HL-60 (cell line): Measurements from ENCODE around the gene SNX9.

Experiments
- DNase-seq, 2 experiments: peaks; one replicate each; pipeline ENCODE4 v3.0.0-alpha.2; 2010 to 2020; ENCODE audit warnings: low read depth in 1 of 2, low spot score in 1 of 2
- H3K27ac ChIP-seq: fragments of 250-450 bp; sonication (Bioruptor Pico); replicated peaks from 2 replicates; pipeline ENCODE4 v1.5.1; 2020; ENCODE audit warnings: mild to moderate bottlenecking, moderate library complexity
- H3K27me3 ChIP-seq: fragments of 250-450 bp; sonication (Bioruptor Pico); 2 replicates; pipeline ENCODE4 v1.5.1; 2021; ENCODE audit warnings: mild to moderate bottlenecking, moderate library complexity; ENCODE audit not compliant: insufficient read depth, poor library complexity, severe bottlenecking
- H3K4me3 ChIP-seq: replicated peaks from 2 replicates; pipeline ENCODE4 v1.5.1; 2011; ENCODE audit warnings: mild to moderate bottlenecking, control low read depth, low read length; ENCODE audit not compliant: insufficient read depth
- CTCF ChIP-seq: IDR thresholded peaks from one replicate; pipeline ENCODE4 v1.5.1; 2011; ENCODE audit warnings: low read length, control low read depth, inconsistent platforms; ENCODE audit not compliant: insufficient read depth
- GABPA ChIP-seq: IDR thresholded peaks from 2 replicates; pipeline ENCODE4 v1.6.1; 2012; ENCODE audit warnings: low read depth
- POLR2AphosphoS5 ChIP-seq: IDR thresholded peaks from 2 replicates; pipeline ENCODE4 v1.6.1; 2012; ENCODE audit warnings: low read depth
- REST ChIP-seq: IDR thresholded peaks from 2 replicates; pipeline ENCODE4 v1.6.1; 2012; ENCODE audit warnings: low read depth; ENCODE audit not compliant: insufficient replicate concordance
- SPI1 ChIP-seq: IDR thresholded peaks from 2 replicates; pipeline ENCODE4 v1.6.1; 2012; ENCODE audit warnings: low read depth, mild to moderate bottlenecking, borderline replicate concordance

Gene SNX9

GRCh38 chr6:157814883-157815282 is 8.2 kb upstream of the SNX9 start:
- DNase-seq = peak in 1 of 2 experiments; percentile 45
- Histone ChIP-seq H3K4me3 (no peak overlapping the region), H3K27me3 (no peaks in the 10 kb centered on the region), H3K27ac (no peak overlapping the region)
- TF ChIP-seq GABPA = no peak
- TF ChIP-seq POLR2AphosphoS5 = no peak
- no peak for TF ChIP-seq CTCF
- no peak for TF ChIP-seq REST
- no peak for TF ChIP-seq SPI1

- Histone ChIP-seq H3K4me3 (no peak overlapping the region), H3K27me3 (peaks cover 2% of the 10 kb centered on the region), H3K27ac (no peak overlapping the region)
- DNase-seq = no peak
- TF ChIP-seq CTCF (no peak), SPI1 (no peak), GABPA (no peak), REST (no peak), POLR2AphosphoS5 (no peak)
Measured at GRCh38 chr6:157821342-157822033, 1.6 kb upstream of the SNX9 start.

- Histone ChIP-seq H3K4me3 (peak overlapping the region; percentile 36), H3K27me3 (peaks cover 2% of the 10 kb centered on the region), H3K27ac (no peak overlapping the region)
- TF ChIP-seq REST = no peak
- no peak for TF ChIP-seq SPI1
- no peak for TF ChIP-seq CTCF
- DNase-seq = no peak
Measured at GRCh38 chr6:157822245-157823000, 623 bp upstream of the SNX9 start.
